AG08395 (cell line): ENCODE results near the gene SHCBP1L.
"Not testable (repeated sequence)": the region's sequence is repeated elsewhere in the genome, so short reads cannot be mapped to it uniquely, and the experiment has no call there.

ENCODE experiments used
- DNase-seq: peaks from one replicate; pipeline ENCODE4 v3.0.0; 2012; ENCODE audit warnings: mixed read lengths, low spot score

Gene SHCBP1L

GRCh38 chr1:182965096-182965495 is 12.1 kb upstream of the SHCBP1L start:
- no peak for DNase-seq

DNA sequence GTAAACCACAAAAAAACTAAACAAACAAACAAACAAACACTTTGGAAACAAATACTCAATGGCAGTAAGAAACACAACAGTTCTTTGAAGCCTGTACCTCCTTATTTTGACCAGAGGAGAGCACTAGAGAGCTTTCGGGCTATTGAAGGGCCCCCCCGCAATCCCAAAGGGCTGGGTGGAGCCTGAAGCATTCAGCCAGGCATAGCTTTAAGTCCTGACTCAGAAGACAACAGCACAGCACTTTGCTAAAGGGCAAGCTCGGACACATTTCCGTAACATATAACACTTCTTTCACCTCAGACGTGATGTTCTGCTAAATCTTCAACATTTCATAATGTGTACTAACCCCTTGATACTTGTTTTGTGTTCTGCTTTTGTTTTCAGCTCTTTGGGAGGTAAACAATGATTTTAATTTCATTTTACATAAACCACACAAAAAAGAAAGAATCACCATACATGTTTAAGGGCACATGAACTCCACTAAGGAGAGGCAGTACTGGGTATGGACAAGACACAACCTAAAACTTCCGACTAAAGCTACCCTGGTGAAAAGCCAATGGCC is 9.7 kb upstream of the SHCBP1L start:
- DNase-seq: peak; percentile 94

DNA sequence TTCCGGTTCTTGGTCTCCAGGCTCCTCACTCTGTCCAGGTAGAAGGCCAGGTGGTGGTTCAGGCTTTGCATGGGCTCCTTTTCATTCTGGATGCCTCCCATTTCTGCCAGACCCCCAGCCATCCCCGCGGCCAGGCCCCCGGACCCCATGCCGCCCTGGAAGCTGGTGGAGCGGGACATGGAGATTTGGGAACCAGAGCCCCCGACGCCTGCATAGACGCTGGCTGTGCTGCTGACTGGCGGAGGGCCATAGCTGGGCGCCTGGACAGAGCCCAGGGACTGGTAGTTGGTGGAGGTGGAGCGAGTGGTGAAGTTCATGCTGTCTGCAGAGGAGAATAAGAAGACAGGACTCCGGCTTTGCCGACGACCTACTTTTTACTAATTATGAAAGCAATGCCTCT is 7.1 kb upstream of the SHCBP1L start:
- no peak for DNase-seq

DNA sequence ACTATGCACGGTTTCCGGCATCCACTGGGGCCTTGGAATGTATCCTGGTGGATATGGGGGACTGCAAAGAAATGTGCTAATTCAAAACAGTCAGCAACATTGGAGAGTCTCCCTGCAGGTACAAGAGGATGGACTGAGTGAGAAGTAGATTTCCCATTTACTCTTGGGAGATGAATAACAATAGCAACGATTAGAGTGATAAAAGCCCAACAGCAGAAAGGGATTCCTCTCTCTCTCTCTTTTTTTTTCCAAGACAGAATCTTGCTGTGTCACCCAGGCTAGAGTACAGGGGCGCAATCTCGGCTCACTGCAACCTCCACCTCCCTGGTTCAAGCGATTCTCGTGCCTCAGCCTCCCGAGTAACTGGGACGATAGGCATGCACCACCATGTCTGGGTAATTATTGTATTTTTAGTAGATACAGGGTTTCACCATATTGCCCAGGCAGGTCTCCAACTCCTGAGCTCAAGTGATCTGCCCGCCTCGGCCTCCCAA is 5.0 kb upstream of the SHCBP1L start:
- no peak for DNase-seq

DNA sequence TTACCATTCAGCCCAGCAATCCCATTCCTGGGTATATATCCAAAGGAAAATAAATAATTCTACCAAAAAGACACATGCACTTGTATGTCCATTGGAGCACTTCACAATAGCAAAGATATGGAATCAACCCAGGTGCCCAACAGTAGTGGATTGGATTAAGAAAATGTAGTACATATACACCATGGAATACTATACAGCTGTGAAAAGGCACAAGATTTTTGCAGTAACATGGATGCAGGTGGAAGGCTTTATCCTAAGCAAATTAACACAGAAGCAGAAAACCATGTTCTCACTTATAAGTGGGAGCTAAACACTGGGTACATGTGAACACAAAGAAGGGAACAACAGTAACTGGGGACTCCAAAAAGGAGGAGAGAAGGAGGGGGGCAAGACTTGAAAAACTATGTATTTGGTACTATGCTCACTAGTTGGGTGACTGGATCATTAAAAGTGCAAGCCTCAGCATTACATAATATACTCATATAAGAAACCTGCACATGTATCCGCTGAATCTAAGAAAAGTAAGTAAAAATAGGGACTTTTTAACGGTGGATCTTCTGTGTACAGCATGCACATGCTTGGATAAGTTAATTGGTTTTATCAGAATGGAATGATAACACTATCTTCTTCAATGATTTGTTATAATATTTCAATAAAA is 3.9 kb upstream of the SHCBP1L start:
- DNase-seq: no peak

DNA sequence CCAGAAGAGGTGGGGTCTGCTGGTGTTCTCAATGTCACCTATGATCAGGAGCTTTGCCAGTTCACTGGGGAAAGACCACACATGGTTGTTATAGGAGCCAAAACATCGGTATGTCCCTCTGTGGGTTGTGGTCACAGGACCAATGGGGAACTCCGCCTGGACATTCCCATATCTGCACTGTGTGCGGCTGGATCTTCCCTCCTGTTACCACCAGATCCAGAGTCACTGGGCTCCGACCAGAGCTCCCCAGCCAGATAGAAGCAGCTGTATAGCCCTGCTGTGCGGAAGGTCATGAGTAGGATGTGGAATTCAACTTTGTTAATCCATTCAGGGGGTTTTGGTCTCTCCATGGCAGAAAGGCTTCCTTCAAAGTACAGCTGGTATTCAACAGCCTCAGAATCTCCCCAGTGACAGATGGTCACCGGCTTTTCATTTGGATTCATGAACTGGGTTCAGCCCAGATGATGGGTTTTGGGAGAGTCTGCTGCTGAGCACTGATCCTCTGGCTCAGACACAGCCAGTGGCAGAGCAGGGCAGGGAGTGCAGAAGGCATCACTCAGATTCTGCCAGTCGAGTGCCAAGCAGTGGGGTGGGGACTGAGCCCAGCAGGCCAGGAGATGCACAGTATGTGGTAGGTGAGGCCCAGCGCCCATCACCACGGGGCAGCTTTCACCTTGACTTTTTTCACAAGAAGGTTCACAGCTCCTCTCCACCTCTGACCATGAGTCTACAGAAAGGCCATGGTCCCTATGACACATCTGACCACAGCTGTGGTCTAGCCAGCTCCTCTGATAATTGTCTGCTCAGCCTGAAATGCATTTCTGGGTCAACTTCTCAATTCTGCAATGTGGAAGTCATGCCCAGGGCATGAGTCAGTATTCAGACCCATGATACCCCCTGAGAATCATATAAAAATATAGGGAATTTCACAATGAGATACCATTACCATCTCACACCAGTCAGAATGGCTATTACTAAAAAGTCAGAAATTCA is 2.9 kb upstream of the SHCBP1L start:
- DNase-seq: peak; percentile 95

- DNase-seq: no peak
Measured at GRCh38 chr1:182953826-182954225, 860 bp upstream of the SHCBP1L start.

DNA sequence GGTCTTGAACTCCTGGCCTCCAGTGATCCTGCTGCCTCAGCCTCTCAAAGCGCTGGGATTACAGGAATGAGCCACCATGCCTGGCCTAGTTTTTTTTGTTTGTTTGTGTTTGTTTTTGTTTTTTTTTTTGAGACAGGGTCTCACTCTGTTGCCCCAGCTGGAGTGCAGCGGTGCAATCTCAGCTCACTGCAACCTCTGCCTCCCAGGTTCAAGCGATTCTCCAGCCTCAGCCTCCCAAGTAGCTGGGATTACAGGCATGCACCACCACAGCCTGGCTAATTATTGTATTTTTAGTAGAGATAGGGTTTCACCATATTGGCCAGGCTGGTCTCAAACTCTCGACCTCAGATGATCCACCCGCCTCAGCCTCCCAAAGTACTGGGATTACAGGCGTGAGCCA is 9.6 kb downstream of the SHCBP1L start:
- not testable (repeated sequence) for DNase-seq

GRCh38 chr1:182942145-182942544 is 10.8 kb downstream of the SHCBP1L start:
- DNase-seq: not testable (repeated sequence)

DNA sequence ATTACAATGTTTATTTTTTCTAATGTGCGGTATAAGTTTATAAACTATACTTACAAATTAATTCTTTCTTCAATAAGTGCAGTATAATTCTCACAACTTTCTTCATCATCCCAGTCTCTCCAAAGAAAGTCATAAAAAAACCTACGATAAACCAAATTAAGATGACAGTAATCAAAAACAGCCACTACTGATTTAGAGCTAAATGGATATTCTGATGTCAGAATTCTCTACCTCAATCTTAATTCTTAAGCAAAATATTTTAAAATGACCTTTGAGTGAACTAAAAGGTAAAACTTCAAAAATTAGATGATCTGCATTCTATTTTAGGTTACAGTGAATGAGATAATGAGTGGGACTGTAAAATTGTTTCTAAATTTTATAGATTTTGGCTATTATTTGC is 13.6 kb downstream of the SHCBP1L start:
- no peak for DNase-seq

- DNase-seq: no peak
Measured at GRCh38 chr1:182935716-182936115, 17.2 kb downstream of the SHCBP1L start.

DNA sequence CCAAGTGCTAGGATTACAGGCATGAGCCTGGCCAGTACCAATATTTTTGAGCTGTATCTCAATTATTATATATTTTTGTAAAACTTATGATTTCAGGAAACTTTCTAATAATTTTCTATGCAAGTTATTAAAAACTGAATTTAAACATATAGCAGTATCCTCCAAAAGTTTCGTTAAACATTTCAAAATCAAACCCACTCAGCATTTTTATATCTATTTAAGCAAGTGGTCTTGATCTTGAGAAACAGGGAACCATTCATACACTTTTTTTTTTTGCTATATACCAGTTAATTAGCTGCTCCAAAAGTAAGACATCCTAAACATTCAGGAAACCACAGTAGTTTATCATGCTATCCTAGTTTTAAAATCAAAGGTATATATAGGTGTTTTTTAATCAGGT is 22.0 kb downstream of the SHCBP1L start:
- DNase-seq: no peak

DNA sequence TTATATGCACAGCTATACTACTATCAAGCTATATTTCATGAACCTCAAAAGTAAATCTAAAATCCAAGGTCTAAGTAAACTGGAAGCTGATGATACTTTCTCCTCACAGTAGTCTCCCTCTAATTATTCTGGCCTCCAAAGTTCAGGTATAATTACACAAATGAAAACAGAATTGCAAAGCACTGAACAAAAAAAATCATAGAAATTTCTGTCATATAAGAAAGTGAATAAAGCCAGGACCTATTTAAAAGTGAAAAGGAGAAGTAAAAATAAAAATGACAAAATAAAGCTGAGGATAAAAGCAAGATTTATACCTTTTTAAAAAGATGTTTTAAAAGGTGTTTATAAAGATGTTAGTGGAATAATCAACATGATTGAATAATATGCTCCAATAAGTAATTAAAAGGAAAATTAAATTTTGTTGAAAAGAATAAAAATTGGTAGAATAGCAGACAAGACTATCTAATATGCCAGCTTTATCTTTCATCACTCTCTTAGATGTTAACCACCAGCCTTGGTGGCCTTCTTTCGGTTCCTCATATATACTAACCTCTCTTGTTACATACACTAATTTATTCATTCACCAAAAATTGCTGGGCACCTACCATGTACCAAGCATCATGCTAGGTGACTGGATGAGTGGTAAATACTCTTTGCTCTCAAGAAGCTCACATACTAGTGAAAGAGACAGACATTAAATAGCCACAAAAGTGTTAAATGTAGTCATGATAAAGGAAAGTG is 25.1 kb downstream of the SHCBP1L start:
- DNase-seq: no peak

GRCh38 chr1:182925661-182926060 is 27.3 kb downstream of the SHCBP1L start:
- DNase-seq: no peak

- DNase-seq: no peak
Measured at GRCh38 chr1:182917378-182917777, 35.6 kb downstream of the SHCBP1L start.

DNA sequence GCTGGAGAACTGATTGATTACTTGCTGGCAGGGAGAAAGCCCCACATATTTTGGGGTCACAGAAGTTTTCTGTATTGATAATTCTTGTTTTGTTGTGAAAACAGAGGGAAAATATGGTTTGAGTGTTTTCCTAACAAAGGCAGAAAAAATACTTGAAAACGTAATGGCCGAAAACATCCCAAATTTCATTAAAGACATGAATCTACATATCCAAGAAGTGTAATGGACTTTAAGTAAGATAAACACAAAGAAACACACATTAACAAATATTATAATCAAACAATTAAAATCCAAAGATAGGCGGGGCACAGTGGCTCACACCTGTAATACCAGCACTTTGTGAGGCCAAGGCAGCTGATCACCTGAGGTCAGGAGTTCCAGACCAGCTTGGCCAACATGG is 39.6 kb downstream of the SHCBP1L start:
- DNase-seq: no peak

- DNase-seq: no peak
Measured at GRCh38 chr1:182910143-182910542, 42.8 kb downstream of the SHCBP1L start.

DNA sequence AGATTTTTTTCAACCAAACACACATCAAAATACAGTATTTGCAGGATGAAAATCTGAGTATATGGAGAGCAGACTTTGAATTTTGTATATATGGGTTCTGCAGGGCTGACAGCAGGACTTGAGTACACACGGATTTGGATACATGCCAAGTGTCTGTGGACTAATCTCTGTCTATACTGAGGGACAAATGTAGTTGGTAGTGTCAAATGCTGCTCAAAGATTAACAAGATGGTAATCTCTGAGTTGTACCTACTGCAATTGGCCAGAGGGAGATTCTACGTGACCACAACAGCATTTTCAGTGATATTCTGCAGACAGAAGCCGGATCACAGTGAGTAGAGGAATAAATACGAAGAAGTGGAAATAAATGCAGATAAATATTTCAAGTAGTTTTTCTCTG is 43.4 kb downstream of the SHCBP1L start:
- no peak for DNase-seq

GRCh38 chr1:182905321-182905720 is 47.6 kb downstream of the SHCBP1L start:
- DNase-seq: no peak

DNA sequence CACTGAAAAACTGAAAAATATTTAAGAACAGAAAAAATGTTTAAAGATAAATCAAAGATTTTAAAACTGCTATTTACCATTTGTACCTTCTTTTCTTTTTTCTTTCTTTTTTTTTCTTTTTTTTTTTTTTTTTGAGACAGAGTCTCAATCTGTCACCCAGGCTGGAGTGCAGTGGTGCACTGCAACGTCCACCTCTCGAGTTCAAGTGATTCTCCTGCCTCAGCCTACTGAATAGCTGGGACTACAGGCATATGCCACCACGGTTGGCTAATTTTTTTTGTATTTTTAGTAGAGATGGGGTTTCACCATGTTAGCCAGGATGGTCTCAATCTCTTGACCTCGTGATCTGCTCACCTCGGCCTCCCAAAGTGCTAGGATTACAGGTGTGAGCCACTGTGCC is 51.0 kb downstream of the SHCBP1L start:
- not testable (repeated sequence) for DNase-seq

DNA sequence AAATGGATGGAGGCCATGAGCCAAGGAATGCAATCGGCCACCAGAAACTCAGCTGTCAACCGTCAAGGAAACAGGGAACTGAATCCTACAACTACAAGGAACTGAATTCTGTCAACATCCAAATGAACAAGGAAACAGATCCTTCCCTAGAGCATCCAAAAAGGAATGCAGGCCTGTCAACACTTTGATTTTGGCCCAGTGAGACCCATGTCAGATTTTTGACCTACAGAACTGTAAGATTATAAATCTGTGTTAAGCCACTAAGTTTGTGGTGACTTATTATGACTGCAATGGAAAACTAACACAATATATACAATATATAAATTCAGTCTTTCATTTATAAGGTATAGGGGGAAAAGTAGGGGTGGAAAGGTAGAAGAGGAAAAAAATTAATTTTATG is 55.3 kb downstream of the SHCBP1L start:
- no peak for DNase-seq
